HepG2 (cell line): ENCODE data around the gene CDC42EP4. TPM values are rescaled to one million over a fixed set of nuclear protein-coding genes. Genes with fewer than 3 reads are reported as not detected.

Experiments
- ATM ChIP-seq: fragments of 450-650 bp; IDR thresholded peaks from 2 replicates; pipeline ENCODE4 v1.7.1; 2017; ENCODE audit warnings: mild to moderate bottlenecking, borderline replicate concordance
- FOXA1 ChIP-seq, 2 experiments: fragments of 450-650 bp in 1 of 2; sonication (generic) in 1 of 2; formaldehyde crosslinking in 1 of 2; IDR thresholded peaks; 2 replicates each; pipeline versions ENCODE4 v1.4.0 to v1.6.1; 2016 to 2020; ENCODE audit warnings: missing genetic modification reagents in 1 of 2
- FOXP1 ChIP-seq, 2 experiments: fragments of 450-650 bp in 1 of 2; IDR thresholded peaks; 2 replicates each; pipeline ENCODE4 v1.6.1; 2017 to 2018; ENCODE audit warnings: antibody characterized with exemption in 1 of 2
- HNF4A ChIP-seq: sonication (generic); formaldehyde crosslinking; IDR thresholded peaks from 2 replicates; pipeline ENCODE4 v1.4.0; 2020; ENCODE audit warnings: missing genetic modification reagents
- KAT8 ChIP-seq: IDR thresholded peaks from 2 replicates; pipeline ENCODE4 v1.6.1; 2016; ENCODE audit warnings: missing genetic modification reagents, missing compliant biosample characterization
- KLF16 ChIP-seq, 2 experiments: sonication (generic) in 1 of 2; formaldehyde crosslinking in 1 of 2; IDR thresholded peaks; 2 replicates each; pipeline versions ENCODE4 v1.6.1 to v1.8.0; 2016 to 2023; ENCODE audit warnings: missing genetic modification reagents in 2 of 2, missing compliant biosample characterization in 1 of 2
- KMT2B ChIP-seq: IDR thresholded peaks from 2 replicates; pipeline ENCODE4 v1.6.1; 2016; ENCODE audit warnings: missing genetic modification reagents, missing compliant biosample characterization
- MAFG ChIP-seq: sonication (generic); formaldehyde crosslinking; IDR thresholded peaks from 2 replicates; pipeline ENCODE4 v1.5.1; 2020; ENCODE audit warnings: mild to moderate bottlenecking, missing genetic modification reagents
- NR2C2 ChIP-seq: sonication (generic); formaldehyde crosslinking; IDR thresholded peaks from 2 replicates; pipeline ENCODE4 v1.4.0; 2020; ENCODE audit warnings: missing genetic modification reagents, mild to moderate bottlenecking, moderate library complexity, borderline replicate concordance
- NR2F1 ChIP-seq, 2 experiments: fragments of 450-650 bp in 1 of 2; formaldehyde crosslinking in 1 of 2; IDR thresholded peaks; 2 replicates each; pipeline versions ENCODE4 v1.5.0 to v1.6.1; 2016 to 2020; ENCODE audit warnings: mild to moderate bottlenecking in 1 of 2, missing compliant biosample characterization in 1 of 2, missing genetic modification reagents in 1 of 2, moderate library complexity in 1 of 2
- RERE ChIP-seq: IDR thresholded peaks from 2 replicates; pipeline ENCODE4 v1.6.1; 2016; ENCODE audit warnings: low read depth, missing genetic modification reagents, missing compliant biosample characterization
- SKIL ChIP-seq: sonication (generic); formaldehyde crosslinking; IDR thresholded peaks from 2 replicates; pipeline ENCODE4 v1.8.0; 2022; ENCODE audit warnings: missing genetic modification reagents, mild to moderate bottlenecking, moderate library complexity, borderline replicate concordance
- SP5 ChIP-seq: IDR thresholded peaks from 2 replicates; pipeline ENCODE4 v1.6.1; 2016; ENCODE audit warnings: low read depth, borderline replicate concordance
- ZBTB1 ChIP-seq: sonication (generic); formaldehyde crosslinking; IDR thresholded peaks from 2 replicates; pipeline ENCODE4 v1.4.0; 2020; ENCODE audit warnings: missing genetic modification reagents, borderline replicate concordance
- ZFP36 ChIP-seq: fragments of 150-350 bp; IDR thresholded peaks from 2 replicates; pipeline ENCODE4 v1.6.1; 2018; ENCODE audit warnings: borderline replicate concordance, low read length, low read depth; ENCODE audit not compliant: partially characterized antibody
- ZHX1 ChIP-seq: sonication (generic); formaldehyde crosslinking; IDR thresholded peaks from 2 replicates; pipeline ENCODE4 v1.8.1; 2022; ENCODE audit warnings: low read depth, mild to moderate bottlenecking, missing genetic modification reagents
- ZNF549 ChIP-seq: sonication (generic); formaldehyde crosslinking; IDR thresholded peaks from 2 replicates; pipeline ENCODE4 v1.5.0; 2020; ENCODE audit warnings: missing genetic modification reagents
- ZNF558 ChIP-seq: sonication (generic); formaldehyde crosslinking; IDR thresholded peaks from 2 replicates; pipeline ENCODE4 v1.9.0; 2022; ENCODE audit warnings: mild to moderate bottlenecking, missing genetic modification reagents, borderline replicate concordance
- ZSCAN31 ChIP-seq: sonication (generic); formaldehyde crosslinking; IDR thresholded peaks from 2 replicates; pipeline ENCODE4 v1.5.0; 2020; ENCODE audit warnings: low read depth, mild to moderate bottlenecking, missing genetic modification reagents
- polyA plus RNA-seq, 8 experiments: library from polyadenylated mRNA; depleted of rRNA in 3 of 8; stranded (reverse) in 7 of 8; unstranded in 1 of 8; fragments of >200 nt; fragmentation: Illumina TruSeq in 4 of 8; extraction: Trizol in 4 of 8; gene quantifications; 2 replicates each; pipeline versions ENCODE4 v1.2.1 to v1.2.3, GENCODE V29; 2011 to 2016; ENCODE audit warnings: low read depth in 4 of 8, missing spikeins in 1 of 8, mixed read lengths in 1 of 8; ENCODE audit not compliant: insufficient read depth in 1 of 8
- total RNA-seq, 5 experiments: library from RNA; depleted of rRNA; stranded (reverse); fragments of >200 nt; fragmentation: Illumina TruSeq; extraction: Trizol; gene quantifications; 2 replicates each; pipeline ENCODE4 v1.2.3, GENCODE V29; 2016; ENCODE audit warnings: low read depth in 1 of 5

Gene CDC42EP4
- total and polyA plus RNA-seq, 2 of the 13 experiments (the other 11 are each of a cell fraction or from before 2014, with no cell fraction given): 19.0 to 54.0 TPM

- no peak for TF ChIP-seq NR2C2 (CRISPR knock-in tag)
- no peak for TF ChIP-seq ZNF558 (CRISPR knock-in tag)
- no peak for TF ChIP-seq ZHX1 (CRISPR knock-in tag)
- TF ChIP-seq HNF4A (CRISPR knock-in tag): peak; percentile 94
- TF ChIP-seq KAT8 (CRISPR knock-in tag): no peak
- no peak for TF ChIP-seq ZNF549 (CRISPR knock-in tag)
- TF ChIP-seq ZBTB1 (CRISPR knock-in tag): no peak
- TF ChIP-seq KLF16 (CRISPR knock-in tag; IDR thresholded peaks at IDR 0.05): 0 out of 4 replicates have a peak, but pooled peaks of 1 of the 2 experiments have one; percentile 44
- no peak for TF ChIP-seq RERE
- TF ChIP-seq SKIL: no peak
- no peak for TF ChIP-seq FOXP1 (IDR thresholded peaks at IDR 0.05)
- peak; percentile 52; the same call in 1 of the 2 replicates for TF ChIP-seq FOXP1 (CRISPR knock-in tag; IDR thresholded peaks at IDR 0.05)
- TF ChIP-seq MAFG (CRISPR knock-in tag): no peak
- no peak for TF ChIP-seq KMT2B
- no peak for TF ChIP-seq ATM
- TF ChIP-seq ZFP36: no peak
- no peak for TF ChIP-seq FOXA1 (IDR thresholded peaks at IDR 0.05)
- TF ChIP-seq FOXA1 (CRISPR knock-in tag; IDR thresholded peaks at IDR 0.05): 0 out of 2 replicates have a peak, but pooled peaks have one; percentile 36
- TF ChIP-seq NR2F1 (CRISPR knock-in tag; IDR thresholded peaks at IDR 0.05): no peak
- TF ChIP-seq ZSCAN31 (CRISPR knock-in tag): peak; percentile 81; the same call in 1 of the 2 replicates
- peak; percentile 36; the same call in 1 of the 2 replicates for TF ChIP-seq SP5 (CRISPR knock-in tag)
Measured at GRCh38 chr17:73278049-73278464, 33.7 kb downstream of the CDC42EP4 start (continued).
